KMS-11 (cell line): ENCODE measurements around the gene CIB2.

Experiments used
- H2AFZ ChIP-seq: fragments of 200-600 bp; sonication (generic); 2 replicates; pipeline ENCODE4 v1.6.1; 2016; ENCODE audit warnings: antibody characterized with exemption, mixed run types, low read depth
- H3K27ac ChIP-seq: fragments of 200-600 bp; sonication (generic); 2 replicates; pipeline ENCODE4 v1.6.1; 2016; ENCODE audit warnings: mild to moderate bottlenecking, mixed run types
- H3K27me3 ChIP-seq: fragments of 200-600 bp; sonication (generic); 2 replicates; pipeline ENCODE4 v1.6.1; 2017; ENCODE audit warnings: mild to moderate bottlenecking, low read depth, mixed run types, moderate library complexity; ENCODE audit not compliant: insufficient read depth
- H3K36me3 ChIP-seq: fragments of 200-600 bp; sonication (generic); 2 replicates; pipeline ENCODE4 v1.6.1; 2017; ENCODE audit warnings: mild to moderate bottlenecking, mixed run types; ENCODE audit not compliant: insufficient read depth
- H3K4me1 ChIP-seq: fragments of 200-600 bp; sonication (generic); 2 replicates; pipeline ENCODE4 v1.6.1; 2016; ENCODE audit warnings: mild to moderate bottlenecking, low read depth, mixed run types; ENCODE audit not compliant: poor library complexity, severe bottlenecking
- H3K4me2 ChIP-seq: fragments of 200-600 bp; sonication (generic); 2 replicates; pipeline ENCODE4 v1.7.0; 2016; ENCODE audit warnings: mild to moderate bottlenecking, mixed run types
- H3K4me3 ChIP-seq: fragments of 200-600 bp; sonication (generic); IDR thresholded peaks from 2 replicates; pipeline ENCODE4 v1.6.1; 2017; ENCODE audit warnings: low read depth, low read length, mixed read lengths; ENCODE audit not compliant: insufficient read depth
- H3K79me2 ChIP-seq: fragments of 200-600 bp; sonication (generic); 2 replicates; pipeline ENCODE4 v1.6.1; 2016; ENCODE audit warnings: low read depth, mixed run types; ENCODE audit not compliant: insufficient read depth
- H3K9ac ChIP-seq: fragments of 200-600 bp; sonication (generic); 2 replicates; pipeline ENCODE4 v1.6.1; 2016; ENCODE audit warnings: mild to moderate bottlenecking, mixed run types
- H4K20me1 ChIP-seq: fragments of 200-600 bp; sonication (generic); 2 replicates; pipeline ENCODE4 v1.6.1; 2016; ENCODE audit warnings: mild to moderate bottlenecking, mixed run types; ENCODE audit not compliant: insufficient read depth
- CTCF ChIP-seq: fragments of 200-600 bp; sonication (generic); conservative IDR thresholded peaks from 2 replicates; pipeline ENCODE4 v1.6.1; 2017; ENCODE audit warnings: low read depth, mild to moderate bottlenecking, antibody characterized with exemption, low read length, moderate library complexity, mixed read lengths

The CIB2 gene

DNA sequence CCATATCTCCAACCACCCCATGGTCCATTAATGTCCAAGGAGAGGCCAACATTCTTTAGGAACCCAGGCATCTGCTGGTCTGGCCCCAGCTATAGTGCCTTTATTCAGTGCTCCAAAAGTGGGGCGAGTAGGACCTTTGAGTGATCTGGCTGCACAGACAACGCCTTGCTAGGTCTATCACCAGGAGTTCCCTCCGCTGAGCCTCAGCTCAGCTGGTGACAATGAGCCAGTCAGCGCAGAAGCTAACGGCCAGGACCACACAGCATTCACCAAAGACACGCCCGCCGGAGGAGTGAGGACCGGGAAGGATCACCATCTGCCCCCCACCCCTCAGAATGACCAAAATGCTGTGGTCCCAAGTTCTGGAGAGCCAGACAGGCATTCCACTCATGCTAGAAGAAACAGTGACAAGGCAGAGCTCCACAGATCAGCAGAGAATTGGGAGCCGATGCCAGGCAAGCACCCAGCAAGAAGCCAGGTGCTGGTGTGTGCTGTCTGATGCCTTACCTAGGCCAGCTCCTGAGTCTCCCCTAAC is 72.8 kb downstream of the CIB2 start:
- Histone ChIP-seq H4K20me1 (no peaks in the 10 kb centered on the region), H3K27me3 (no peaks in the 10 kb centered on the region), H3K4me1 (peaks cover 79% of the 10 kb centered on the region), H3K79me2 (peaks cover 65% of the 10 kb centered on the region; the same call in 1 of the 2 replicates), H3K4me3 (no peak overlapping the region), H3K27ac (no peak overlapping the region), H3K36me3 (no peaks in the 10 kb centered on the region), H3K4me2 (no peak overlapping the region), H3K9ac (no peak overlapping the region), H2AFZ (no peak overlapping the region)
- no peak for TF ChIP-seq CTCF

DNA sequence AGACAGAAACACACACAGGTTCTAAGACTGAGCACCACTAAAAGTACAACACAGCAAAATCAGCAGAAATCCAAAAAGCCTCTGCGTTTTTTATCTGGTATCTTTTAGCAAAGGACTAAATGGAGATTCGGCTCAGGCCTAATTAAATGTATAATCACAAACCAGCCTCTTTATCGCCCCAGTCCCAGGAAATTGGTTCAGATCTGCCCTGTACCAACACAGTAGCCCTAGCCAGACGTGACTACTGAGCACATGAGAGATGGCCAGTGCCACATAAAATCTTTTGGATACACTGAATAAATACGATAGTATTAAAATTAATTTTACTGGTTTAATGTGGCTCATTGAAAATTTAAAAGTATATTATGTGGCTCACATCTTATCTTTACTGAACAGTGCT is 73.4 kb downstream of the CIB2 start:
- Histone ChIP-seq H3K9ac (no peak overlapping the region), H4K20me1 (no peaks in the 10 kb centered on the region), H3K36me3 (no peaks in the 10 kb centered on the region), H3K79me2 (peaks cover 59% of the 10 kb centered on the region; the same call in 1 of the 2 replicates), H3K4me1 (peaks cover 73% of the 10 kb centered on the region), H3K27ac (peak overlapping the region; percentile 55; the same call in 1 of the 2 replicates), H3K4me2 (peak overlapping the region; percentile 83; the same call in 1 of the 2 replicates), H3K27me3 (no peaks in the 10 kb centered on the region), H2AFZ (no peak overlapping the region), H3K4me3 (no peak overlapping the region)
- no peak for TF ChIP-seq CTCF

DNA sequence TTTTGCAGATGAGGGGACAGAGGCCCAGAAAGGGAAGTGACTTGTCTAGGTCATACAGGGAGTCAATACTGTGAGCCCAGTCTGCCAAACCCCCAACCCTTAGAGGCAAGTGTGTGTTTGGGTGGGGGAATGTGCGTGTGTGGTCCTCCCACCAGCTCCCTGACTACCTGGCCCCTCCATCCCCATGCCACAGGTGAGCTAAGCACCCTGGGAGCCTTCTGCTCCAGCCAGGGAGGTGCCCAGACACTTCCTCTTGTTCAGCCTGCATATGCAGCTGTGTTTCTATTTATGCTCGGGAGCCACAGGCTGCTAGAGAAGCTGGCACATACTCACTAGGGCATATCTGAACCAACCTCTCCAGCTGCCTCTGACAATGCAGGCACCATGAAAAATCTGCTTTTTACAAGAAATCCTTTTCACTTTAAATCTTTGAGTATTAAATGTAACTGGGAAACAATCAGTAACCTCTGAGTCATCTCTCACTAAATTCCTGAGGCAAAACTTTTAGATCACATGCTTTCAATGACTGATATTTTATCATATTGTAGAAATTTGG is 74.5 kb downstream of the CIB2 start:
- Histone ChIP-seq H3K9ac (peak overlapping the region; percentile 7; the same call in 1 of the 2 replicates), H2AFZ (no peak overlapping the region; the same call in 1 of the 2 replicates), H3K4me2 (peak overlapping the region; percentile 83), H4K20me1 (no peaks in the 10 kb centered on the region), H3K4me1 (peaks cover 67% of the 10 kb centered on the region), H3K4me3 (no peak overlapping the region), H3K27me3 (no peaks in the 10 kb centered on the region), H3K79me2 (peaks cover 55% of the 10 kb centered on the region; the same call in 1 of the 2 replicates), H3K27ac (peak overlapping the region; percentile 55), H3K36me3 (no peaks in the 10 kb centered on the region)
- TF ChIP-seq CTCF = no peak

DNA sequence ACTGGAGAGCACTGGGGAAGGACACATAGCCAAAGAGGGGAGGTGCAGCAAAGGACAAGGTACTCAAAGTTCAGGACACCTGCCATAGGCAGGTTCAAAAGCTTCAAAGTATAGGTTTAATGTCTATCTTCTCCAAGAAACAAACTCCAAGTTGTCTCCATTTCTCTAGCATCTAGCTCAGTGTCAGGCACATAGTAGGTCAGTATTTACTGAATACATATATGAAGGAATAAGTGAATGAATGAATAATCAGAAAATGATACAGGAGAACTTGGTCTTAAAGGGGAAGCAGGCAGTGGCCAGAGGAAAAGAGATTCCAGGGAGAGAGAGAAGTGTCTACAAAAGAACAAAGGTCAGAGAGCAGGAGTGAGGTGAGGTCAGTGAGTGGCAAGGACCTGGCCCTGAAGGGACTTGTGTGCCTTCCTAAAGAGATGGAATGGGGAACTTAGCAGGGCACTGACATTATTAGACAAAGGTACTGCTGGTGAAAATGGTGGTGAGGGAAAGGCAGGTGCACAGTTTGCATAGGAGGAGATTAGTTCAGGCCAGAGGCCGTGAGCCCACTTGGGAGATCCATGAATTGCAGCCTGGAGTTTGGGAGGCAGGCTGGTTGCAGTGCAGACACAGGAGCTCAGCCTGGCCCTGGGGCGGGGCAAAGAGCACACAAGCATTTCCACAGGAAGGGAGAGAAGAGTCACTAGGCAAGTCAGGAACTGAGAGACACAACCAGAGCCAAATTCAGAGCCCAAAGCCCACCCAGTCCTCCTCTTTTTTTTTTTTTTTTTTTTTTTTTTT is 75.1 kb downstream of the CIB2 start:
- H3K36me3 ChIP-seq = no peaks in the 10 kb centered on the region
- H3K4me1 ChIP-seq = peaks cover 67% of the 10 kb centered on the region
- peak overlapping the region; percentile 55; the same call in 1 of the 2 replicates for H3K27ac ChIP-seq
- peak overlapping the region; percentile 83; the same call in 1 of the 2 replicates for H3K4me2 ChIP-seq
- H4K20me1 ChIP-seq = no peaks in the 10 kb centered on the region
- no peak for TF ChIP-seq CTCF
- H3K4me3 ChIP-seq = no peak overlapping the region
- H3K27me3 ChIP-seq = no peaks in the 10 kb centered on the region
- H3K79me2 ChIP-seq = peaks cover 54% of the 10 kb centered on the region; the same call in 1 of the 2 replicates
- H3K9ac ChIP-seq = peak overlapping the region; percentile 7; the same call in 1 of the 2 replicates
- no peak overlapping the region for H2AFZ ChIP-seq
